Inflammatory macrophage treated with lipopolysaccharide for 1 hour (primary cell): ENCODE data around the gene TBC1D8.
A peak's percentile ranks its signal among the peaks of the same experiment; 100 is the strongest.

Experiments used
- DNase-seq, 2 donors: peaks; one replicate each; pipeline ENCODE4 v3.0.0-alpha.2; 2020 to 2022

TBC1D8 gene

DNA sequence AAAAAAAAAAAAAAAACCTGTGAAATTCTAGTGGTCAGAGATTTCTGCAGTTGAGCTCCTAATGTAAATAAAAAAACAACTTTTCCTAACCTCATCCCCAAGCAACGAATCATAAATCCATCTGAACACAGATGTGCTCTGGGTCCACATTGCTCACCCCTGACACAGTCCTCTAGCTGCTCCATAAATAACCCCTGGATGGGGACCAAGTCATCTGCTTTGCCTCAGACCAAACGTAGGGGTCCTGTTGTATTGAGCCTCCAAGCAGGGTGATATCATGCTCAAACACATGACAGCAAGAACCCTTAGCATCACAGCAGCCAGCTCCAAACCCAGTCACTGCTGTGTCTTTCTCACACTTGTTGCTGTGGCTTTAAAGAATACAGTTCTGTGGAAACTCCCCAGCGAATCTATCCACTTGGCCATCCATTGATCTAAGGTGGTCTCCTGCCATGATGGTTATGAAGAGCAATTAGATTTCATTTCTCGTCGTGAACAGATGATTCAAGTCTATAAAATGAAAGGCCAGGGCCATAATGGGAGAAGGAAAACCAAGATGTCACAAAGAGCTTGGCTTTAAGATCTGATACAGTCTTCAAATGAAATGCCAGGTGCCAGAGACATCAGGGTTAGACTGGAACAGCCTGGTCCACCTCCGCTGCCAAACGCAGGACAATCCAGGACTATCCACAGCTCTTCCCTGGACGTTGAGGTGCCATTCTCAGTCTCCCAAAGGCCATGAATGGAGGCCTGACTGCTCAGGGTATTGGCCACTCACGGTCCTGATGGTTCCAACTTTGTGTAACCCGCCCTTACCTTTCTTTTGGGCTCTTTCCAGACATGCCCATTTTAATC is 39.0 kb downstream of the TBC1D8 start:
- DNase-seq, result no peak

DNA sequence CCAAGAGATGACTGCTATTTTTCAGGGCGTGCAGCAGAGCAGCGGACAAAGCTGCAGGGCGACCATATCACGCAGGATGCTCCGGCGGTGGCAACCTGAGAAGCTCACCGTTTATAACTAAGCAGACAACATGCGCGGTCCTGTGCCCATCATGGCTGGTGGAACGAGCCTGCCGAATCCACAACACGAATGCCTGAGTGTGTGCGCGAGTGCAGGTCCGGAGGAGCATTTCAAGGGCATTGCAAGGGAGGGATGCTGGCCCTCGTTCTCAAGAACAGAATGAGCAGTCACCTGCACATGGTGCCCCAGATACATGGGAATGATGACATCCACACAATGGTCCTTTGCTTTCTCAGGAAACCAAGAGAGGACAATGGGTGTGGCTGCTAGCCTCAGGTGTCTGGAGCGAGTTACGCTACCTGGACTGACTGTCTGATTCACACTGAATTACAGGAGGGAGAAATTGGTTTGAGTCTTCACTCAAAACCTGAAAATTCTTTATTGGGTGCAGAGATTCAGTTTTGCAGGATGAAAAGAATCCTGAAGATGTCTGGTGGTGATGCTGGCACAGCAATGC is 39.8 kb downstream of the TBC1D8 start:
- DNase-seq, result no peak

DNA sequence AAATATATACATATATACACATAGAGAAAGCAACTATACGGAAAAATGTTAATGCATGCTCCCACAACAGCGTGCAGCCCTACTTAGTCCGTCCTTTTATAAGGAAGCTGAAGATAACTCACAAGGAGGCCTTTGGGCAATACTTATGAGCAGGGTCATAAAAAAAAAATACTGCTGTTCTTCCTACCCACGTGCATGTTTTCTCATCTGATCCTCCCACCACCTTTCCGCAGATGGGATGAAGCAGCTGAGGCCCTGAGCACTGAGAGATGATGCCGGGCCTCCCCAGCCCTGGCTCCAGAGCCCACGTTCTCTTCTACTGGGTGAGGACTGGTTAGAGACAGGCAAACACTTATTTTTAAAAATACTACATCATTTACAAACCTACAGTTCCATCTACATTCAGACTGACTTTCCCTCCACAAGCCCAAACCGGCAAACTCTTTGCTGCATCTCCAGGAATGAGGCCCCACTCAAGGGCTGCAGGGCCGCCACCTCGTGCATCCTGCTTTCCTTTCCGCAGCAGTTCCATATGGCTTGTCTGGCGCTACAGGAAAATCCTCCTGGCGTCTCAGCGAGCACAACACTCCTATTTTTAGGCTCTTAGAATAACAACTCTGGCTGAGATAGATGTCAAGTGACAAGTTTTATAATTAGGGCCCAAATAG is 41.6 kb downstream of the TBC1D8 start:
- DNase-seq, result no peak

DNA sequence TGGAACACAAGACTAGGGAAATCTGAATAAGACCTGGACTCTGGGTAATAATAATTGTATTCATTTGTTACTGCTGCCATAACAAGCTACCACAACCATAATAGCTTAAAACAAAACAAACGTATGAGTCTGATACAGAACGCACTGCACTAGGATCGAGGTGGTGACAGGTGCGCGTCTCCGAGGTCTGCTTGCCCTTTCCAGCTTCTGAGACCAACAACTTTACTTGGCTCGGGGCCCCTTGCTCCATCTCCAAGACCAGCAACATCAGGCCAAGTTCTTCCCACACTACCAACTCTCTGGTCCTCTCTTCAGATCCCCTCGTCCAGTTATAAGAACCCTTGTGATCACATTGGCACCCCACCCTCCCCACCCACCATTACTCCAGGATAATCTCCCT is 42.8 kb downstream of the TBC1D8 start:
- DNase-seq, result no peak

DNA sequence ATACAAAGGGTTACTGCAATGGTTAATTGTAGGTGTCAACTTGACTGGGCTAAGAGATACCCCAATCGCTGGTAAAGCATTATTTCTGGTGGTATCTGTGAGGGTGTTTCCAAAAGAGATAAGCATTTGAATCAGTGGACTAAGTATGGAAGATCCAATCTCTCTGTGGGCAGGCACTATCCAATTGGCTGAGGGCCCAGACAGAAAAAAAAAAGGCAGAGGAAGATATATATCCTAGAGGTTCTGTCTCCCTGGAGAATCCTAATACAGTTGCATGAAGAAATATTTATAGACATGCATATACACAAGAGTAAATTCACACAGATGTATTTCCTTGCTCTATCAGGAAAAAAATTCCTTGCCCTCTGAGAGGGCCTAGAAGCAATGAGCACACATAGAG is 43.9 kb downstream of the TBC1D8 start:
- DNase-seq, result no peak

DNA sequence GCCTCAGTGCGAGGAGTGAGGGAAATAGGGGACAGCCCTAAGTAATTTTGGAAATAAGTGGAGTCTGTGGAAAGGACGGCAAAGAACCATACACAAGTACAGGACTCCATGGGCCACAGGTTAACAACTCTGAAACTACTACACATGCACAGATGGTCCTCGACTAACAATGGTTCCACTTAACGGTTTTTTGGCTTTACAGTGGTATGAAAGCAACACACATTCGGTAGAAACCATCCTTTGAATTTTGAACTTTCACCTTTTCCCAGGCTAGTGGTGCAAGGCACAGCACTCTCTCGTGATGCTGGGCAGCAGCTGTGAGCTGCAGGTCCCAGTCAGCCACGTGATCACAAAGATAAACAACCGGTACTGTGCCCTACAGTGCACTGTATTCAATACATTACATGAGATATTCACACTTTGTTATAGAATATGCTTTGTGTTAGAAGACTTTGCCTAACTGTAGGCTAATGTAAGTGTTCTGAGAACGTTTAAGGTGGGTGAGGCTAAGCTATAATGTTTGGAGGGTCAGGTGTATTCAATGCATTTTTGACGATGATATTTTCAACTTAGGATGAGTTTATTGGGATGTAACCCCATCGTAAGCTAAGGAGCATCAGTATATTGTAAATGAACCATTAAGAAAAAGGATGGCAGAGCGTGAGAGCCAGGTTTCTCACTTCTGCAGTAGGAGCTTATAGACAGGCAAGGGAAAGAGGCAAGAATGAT is 44.6 kb downstream of the TBC1D8 start:
- DNase-seq, result no peak

DNA sequence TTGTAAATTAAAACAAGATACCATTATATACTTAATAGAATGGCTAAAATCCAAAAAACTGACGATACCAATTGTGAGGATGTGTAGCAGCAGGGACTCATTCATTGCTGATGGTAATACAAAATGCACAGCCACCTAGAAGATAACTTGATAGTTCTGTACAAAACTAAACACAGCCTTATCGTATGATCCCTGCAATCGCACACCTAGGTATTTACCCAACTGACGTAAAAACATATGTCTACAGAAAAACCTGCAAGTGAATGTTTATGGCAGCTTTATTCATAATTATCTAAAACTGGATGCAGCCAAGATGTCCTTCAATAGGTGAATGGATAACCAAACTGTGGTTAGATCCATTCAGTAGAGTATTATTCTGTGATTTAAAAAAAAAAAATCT is 45.5 kb downstream of the TBC1D8 start:
- DNase-seq, result no peak

DNA sequence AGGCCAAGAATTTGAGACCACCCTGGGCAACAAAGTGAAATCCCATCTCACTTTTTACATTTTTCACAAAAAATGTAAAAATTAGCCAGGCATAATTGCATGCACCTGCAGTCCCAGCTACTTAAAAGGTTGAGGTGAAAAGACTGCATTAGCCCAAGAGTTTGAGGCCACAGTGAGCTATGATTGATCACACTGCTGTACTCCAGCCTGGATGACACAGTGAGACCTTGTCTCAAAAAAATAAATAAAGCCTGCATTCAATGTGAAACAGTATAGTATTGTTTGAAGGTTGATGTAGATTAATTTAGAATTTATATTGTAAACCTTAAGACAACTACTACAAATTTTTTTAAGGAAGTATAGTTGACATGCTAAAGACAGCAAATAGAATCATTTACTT is 53.5 kb downstream of the TBC1D8 start:
- no peak for DNase-seq

DNA sequence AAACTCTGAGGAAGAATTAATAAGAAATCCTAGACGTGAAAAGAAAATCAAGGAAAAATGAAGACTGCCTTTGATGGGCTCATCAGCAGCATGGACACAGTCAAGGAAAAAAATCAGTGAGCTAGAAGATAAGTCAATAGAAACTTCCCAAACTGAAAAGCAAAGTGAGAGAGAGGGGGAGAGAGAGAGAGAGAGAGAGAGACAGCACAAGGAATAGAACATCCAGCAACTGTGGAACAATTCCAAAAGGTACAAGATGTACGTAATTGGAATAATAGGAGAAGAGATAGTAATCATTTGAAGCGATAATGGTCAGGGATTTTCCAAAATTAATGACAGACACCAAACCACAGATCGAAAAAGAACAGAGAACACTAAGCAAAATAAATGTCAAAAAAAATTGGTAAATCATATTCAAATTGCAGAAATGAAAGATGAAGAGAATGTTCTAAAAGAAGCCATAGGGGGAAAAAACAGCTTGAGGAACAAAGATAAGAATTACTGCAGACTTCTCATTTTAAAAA is 54.5 kb downstream of the TBC1D8 start:
- no peak for DNase-seq

DNA sequence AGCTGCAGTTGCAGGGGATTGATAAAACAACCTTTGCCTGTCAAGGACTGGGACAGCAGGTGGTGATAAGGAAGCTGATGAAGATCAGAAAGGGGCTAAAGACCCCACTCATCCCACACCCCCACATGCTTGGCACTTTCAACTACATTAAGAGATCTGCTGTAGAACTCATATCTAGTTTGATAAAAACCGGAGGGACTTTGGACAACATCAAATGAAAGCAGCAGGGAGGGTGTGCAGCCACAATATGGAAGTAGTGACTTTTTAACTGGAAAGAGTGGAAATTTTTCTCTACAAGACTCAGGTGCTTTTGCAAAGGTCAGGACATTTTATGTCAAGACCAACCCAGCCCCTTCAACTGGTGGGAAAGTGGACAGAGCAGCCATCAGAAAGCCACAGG is 56.8 kb downstream of the TBC1D8 start:
- no peak for DNase-seq

DNA sequence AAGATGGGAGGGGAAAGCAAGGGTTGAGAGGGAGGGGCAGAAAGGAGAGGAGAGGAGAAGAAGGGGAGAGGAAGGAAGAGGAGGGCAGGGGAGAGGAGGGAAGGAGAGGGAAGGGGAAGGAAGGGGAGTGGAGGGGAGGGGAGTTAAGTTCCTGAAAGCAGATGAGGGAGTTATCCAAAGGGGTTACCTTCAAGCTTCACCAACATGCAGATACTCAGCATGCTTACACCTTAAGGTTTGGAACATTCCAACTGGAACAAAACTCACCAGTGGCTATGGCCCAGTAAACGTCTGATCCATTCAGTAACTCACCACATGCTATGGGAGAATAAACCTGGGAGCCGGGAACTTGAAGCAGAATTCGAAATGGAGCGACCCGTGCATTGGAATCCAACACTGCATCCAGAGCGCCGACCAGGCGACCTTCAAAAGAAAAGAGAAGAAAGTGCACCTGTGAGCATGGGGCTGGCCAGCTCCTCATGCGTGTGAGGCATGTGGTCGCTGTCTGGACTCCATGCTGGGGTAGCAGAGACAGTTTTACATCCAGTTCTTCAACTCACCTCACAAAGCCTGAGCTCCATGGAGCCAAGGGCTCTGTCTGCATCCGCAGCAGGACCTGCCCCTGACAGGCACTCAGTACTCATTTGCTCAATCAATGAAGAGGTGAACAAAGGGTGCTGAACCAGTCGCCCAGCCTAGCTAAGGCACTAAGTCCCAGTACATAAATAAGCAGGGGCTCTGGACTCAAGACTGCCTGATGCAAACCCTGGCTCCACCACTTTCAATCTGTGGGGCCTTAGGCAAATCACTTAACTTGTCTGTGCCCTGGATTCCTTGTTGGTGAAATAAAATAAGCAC is 61.0 kb downstream of the TBC1D8 start:
- no peak for DNase-seq

DNA sequence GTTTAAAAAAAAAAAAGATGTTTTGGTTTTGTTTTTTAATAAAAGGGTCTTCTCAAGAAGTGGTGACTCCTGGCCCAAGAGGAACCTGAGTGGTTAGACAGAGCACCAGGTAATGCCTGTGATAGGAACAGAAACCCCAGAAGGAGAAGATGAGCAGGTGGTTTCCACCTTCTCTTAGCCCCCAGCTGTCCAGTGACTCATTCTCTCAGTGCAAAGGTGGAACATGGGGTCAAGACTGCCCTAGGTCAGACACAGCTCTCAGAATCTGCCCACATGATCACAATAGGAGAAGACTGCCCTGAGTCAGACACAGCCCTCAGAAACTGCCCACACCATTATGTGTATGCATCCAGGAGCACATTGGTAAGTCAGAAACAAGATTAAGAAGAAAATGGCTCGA is 61.8 kb downstream of the TBC1D8 start:
- DNase-seq, result peak; percentile 14 to 79

DNA sequence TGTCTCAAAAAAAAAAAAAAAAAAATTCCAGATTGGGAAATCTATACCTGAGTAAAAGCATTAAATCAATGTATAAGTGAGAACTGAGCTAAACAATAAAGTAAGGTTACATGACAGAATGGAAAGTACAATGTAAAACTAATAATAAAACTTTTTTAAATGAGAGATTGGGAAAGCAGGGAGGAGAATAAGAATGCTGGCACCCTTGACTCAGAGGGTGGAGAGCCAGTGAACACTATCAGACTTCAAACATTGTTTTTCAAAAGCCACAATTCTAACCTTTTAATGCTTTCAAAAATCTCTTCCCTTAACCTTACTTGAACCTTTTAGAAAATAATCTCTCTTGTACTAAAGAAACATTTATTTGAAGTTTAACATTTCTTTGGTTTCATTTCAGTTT is 63.5 kb downstream of the TBC1D8 start:
- no peak for DNase-seq

DNA sequence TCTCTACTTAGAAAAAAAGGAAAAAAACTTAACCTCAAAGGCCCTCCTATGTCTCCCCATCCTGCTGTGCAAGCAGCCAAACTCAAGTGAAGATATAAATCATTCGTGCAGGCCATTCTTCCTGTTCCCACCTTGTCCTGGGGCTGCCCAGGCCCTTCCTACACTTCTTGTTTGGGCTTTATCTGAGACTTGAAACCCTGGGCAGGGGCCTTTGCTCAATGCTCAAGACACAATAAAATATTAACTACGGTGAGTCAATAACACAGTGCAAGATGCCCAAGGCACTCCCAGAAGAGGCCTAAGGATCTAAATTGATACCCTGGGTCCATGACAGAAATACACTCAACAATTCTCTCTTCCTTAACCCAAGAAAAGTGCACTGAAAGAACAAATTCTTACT is 67.6 kb downstream of the TBC1D8 start:
- DNase-seq, result no peak

DNA sequence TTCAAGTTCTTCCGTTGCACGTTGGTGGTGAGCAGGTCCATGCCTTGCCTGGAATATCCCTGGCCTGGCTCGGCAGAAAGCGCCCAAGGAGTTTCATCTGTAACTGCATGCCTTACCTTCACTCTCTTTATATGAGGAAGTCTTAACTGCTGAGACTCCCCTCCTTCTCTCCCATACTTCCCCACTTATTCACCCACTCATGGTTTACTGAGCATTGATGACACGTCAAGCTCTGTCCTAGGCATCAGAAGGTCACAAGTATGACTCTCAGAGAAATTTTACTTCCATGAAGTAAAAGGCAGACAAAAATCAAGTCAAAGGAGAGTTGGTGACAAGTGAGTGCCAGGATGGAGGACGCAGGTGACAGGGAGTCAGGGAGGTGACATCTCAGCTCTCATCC is 68.2 kb downstream of the TBC1D8 start:
- DNase-seq, result peak in 1 of 2 donors; percentile 77

DNA sequence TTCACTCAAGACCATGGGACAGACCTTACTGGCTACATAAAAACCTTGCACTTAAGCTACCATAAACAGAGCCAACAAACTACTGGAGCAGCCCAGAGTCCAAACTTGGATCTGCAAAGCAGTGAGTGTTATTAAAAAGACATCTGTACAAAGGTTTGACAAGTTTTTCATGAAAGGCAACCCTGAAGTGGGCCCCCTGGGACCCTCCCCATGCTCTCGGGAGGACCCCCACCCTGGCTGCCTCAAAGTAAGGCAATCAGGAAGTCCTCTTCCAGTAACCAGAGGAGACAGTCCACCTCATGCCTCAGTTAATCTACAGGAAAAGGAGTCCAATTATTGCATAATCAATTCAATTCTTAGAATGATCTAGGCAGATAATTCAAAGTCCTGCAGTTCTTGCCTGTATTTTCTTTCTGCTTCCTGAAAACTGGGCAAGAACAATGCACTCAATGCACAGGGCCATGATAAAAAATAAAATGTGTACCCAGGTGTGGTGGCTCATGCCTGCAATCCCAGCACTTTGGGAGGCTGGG is 69.7 kb downstream of the TBC1D8 start:
- DNase-seq, result no peak

DNA sequence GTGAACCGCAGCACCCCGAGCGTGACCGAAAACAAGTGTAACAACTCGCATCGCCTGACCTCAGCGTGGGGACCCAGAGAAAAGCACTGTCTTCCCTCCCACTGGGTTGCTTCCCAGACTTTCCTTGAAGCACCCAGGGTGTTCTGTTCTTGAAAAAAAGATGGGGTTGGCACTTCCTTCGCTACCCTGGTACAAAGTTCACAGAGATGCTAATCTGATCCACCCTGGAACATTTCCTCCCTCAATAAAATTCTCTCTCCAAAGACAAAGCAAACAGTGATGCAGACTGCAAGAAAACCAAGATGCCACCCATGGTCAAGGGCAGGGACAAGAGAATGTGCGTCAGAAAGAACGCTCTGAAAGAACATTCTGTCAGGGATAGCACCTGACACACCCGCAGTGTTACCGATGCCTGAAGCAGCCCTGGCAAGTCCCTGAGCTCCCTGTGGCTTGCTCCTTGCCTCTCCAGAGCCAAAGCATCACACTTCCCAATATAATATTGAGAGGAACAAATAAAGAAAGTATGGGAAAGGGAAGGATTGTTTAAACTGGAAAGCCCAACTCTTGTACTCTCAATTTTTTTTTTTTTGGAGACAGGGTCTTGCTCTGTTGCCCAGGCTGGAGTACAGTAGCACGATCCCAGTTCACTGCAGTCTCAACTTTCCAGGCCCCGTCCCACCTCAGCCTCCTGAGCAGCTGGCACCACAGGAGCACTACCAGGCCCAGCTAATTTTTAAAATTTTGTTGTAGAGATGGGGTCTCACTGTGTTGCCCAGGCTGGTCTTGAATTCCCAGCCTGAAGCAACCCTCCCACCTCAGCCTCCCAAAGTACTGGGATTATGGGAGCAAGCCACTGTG is 70.7 kb downstream of the TBC1D8 start:
- DNase-seq, result no peak

DNA sequence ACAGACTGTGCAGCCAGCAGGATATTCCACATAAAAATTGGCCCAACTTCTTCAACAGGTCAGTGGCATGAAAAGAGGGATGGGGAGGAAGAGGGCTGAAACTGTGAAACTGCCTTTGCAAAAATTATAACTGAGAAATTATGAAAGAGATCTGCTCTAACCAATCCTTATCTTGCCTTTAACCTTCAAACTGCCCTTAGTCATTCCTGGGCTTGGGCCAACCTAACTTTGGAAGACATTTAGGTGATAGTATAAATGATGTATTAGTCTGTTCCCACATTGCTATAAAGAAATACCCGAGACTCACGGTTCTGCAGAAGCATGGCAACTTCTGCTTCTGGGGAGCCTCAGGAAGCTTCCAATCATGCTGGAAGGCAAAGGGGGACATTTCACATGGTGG is 74.6 kb downstream of the TBC1D8 start:
- no peak for DNase-seq

DNA sequence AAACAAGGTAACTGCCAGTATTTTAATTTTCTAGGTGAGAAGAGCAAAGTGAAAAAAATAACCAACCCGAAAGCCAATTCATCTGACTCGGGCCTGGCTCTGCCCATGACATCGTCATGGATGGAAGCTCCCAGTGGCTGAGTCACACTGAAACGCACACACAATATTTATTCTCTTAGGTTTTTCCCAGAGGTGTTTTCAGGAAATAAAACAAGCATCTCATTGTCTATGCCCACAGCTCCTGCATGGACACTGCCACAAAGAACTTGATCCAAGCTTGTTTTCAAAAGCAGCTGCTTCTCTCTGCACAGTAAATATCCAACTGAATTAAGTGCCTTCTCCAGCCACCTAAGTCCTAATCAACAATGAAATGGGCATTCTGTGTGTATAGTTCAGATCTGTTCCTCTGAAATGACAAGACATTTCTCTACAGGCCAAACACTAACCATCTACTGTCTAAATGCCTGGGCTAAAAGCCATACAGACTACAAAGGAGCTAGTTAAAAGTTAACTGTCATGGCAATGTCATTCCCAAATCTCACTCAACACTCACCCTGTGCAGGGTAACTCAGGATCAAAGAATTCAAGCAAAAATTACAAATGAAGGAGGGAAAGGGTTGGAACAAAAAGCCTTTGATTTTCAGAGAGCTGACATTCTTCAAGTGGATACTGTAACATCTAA is 86.2 kb downstream of the TBC1D8 start:
- DNase-seq, result no peak

DNA sequence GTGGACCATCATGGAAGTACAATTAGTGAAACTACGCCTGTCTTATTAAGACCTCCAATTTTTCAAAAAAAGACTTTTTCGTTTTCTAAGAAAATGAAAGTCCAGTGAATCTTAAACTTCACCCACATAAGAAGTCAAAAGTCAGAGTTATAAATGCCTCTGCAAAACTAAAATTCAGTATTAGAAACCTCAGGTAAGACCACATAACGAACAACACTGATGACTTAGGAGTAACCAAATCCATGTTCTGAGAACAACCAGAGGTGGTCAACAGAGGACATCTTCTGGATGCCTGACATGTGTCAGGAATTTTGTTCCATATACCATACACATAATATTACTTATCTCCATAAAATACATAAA is 86.7 kb downstream of the TBC1D8 start:
- DNase-seq, result no peak

DNA sequence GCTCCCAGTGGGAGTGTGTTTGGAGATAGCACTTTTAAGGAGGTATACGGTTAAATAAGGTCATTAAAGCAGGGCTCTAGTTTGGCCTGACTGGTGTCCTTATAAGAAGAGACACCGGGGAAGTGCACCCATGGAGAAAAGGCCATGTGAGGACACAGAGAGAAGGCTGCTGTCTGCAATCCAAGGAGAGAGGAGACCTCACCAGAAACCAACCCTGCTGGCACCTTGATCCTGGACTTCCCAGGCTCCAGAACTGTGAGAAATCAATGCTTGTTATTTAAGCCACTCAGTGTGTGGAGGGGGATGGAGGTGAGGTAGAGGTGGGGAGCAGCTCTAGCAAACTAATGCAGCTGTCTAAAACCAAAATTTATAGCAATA is 87.1 kb downstream of the TBC1D8 start:
- no peak for DNase-seq
